HepG2 (cell line): ENCODE results near the gene ATP8A1. TPM values are rescaled to one million over a fixed set of nuclear protein-coding genes. Genes with fewer than 3 reads are reported as not detected.

Experiments used
- ATAC-seq: fragments of 200-7000 bp; cut with Tn5 transposase; 3 replicates; pipeline ENCODE4 v1.9.1; 2020; ENCODE audit warnings: mild to moderate bottlenecking, moderate library complexity
- BruUV-seq: library from RNA; stranded (reverse); fragments of 400-500 nt; replicated peaks from 2 replicates; lab custom pipeline; 2021; lab: Mats Ljungman, UMichigan
- CTCF ChIA-PET: fragments of 300-600 bp; formaldehyde crosslinking; extraction: SDS; loops from one replicate; lab custom pipeline; 2021; ENCODE audit warnings: low total read pairs, inconsistent platforms, low intra/inter-chr PET ratio; lab: Yijun Ruan, JAX
- POLR2A ChIA-PET: fragments of 350-600 bp; sonication (Branson Sonifier 250); formaldehyde crosslinking; loops from one replicate; lab custom pipeline; 2020; ENCODE audit warnings: antibody characterized with exemption, inconsistent platforms; lab: Yijun Ruan, JAX
- DNase-seq: peaks from one replicate; pipeline ENCODE4 v3.0.0-alpha.2; 2015; ENCODE audit warnings: low spot score
- FAIRE-seq: peaks from 3 replicates; lab custom pipeline; 2011; peaks lifted over from hg19 to GRCh38; lab: Jason Lieb, UNC
- H2AFZ ChIP-seq: one replicate; pipeline ENCODE4 v1.6.1; 2011; ENCODE audit warnings: low read length, inconsistent platforms
- H3K27ac ChIP-seq: fragments of 300-600 bp; 3 replicates; pipeline ENCODE4 v1.8.0; 2011; ENCODE audit warnings: mixed run types, mild to moderate bottlenecking, mixed read lengths, low read length, inconsistent platforms; ENCODE audit not compliant: insufficient read depth; ENCODE audit errors: extremely low read length
- H3K27me3 ChIP-seq, 2 experiments: fragments of 200-600 bp in 1 of 2; 2 replicates in 1 of 2; 3 replicates in 1 of 2; pipeline versions ENCODE4 v1.6.0 to v1.8.0; 2011; ENCODE audit warnings: low read length in 2 of 2, mild to moderate bottlenecking in 2 of 2, moderate library complexity in 2 of 2, inconsistent platforms in 1 of 2; ENCODE audit not compliant: insufficient read depth in 2 of 2, control insufficient read depth in 1 of 2
- H3K36me3 ChIP-seq, 2 experiments: fragments of 200-600 bp in 1 of 2; replicated peaks in 1 of 2; 2 replicates in 1 of 2; 3 replicates in 1 of 2; pipeline versions ENCODE4 v1.5.1 to v1.8.0; 2011; ENCODE audit warnings: low read length in 2 of 2, inconsistent platforms in 1 of 2; ENCODE audit not compliant: insufficient read depth in 2 of 2, control insufficient read depth in 1 of 2
- H3K4me1 ChIP-seq: 2 replicates; pipeline ENCODE4 v1.5.1; 2012; ENCODE audit warnings: low read length, inconsistent platforms; ENCODE audit not compliant: insufficient read depth
- H3K4me2 ChIP-seq: 2 replicates; pipeline ENCODE4 v1.6.0; 2011; ENCODE audit warnings: low read depth, low read length, inconsistent platforms
- H3K4me3 ChIP-seq, 3 experiments: fragments of 200-600 bp in 1 of 3; sonication (generic), shearing (Covaris generic) in 1 of 3; replicated peaks in 1 of 3; 2 replicates each; pipeline ENCODE4 v1.5.1; 2011 to 2016; ENCODE audit warnings: low read length in 3 of 3, inconsistent platforms in 2 of 3, low read depth in 2 of 3, mild to moderate bottlenecking in 2 of 3, control low read depth in 1 of 3, mixed read lengths in 1 of 3; ENCODE audit not compliant: insufficient read depth in 1 of 3
- H3K79me2 ChIP-seq: one replicate; pipeline ENCODE4 v1.6.1; 2011; ENCODE audit warnings: low read length, inconsistent platforms; ENCODE audit not compliant: insufficient read depth
- H3K9ac ChIP-seq: 2 replicates; pipeline ENCODE4 v1.6.0; 2011; ENCODE audit warnings: mild to moderate bottlenecking, low read depth, low read length, inconsistent platforms; ENCODE audit not compliant: insufficient read depth
- H3K9me3 ChIP-seq: 2 replicates; pipeline ENCODE4 v1.5.1; 2012; ENCODE audit warnings: mild to moderate bottlenecking, low read length
- H4K20me1 ChIP-seq: 2 replicates; pipeline ENCODE4 v1.6.0; 2011; ENCODE audit warnings: inconsistent platforms, mild to moderate bottlenecking, low read length, moderate library complexity; ENCODE audit not compliant: insufficient read depth
- HNF4G ChIP-seq, 2 experiments: sonication (generic) in 1 of 2; formaldehyde crosslinking in 1 of 2; IDR thresholded peaks; 2 replicates each; pipeline versions ENCODE4 v1.4.0 to v1.6.1; 2011 to 2020; ENCODE audit warnings: borderline replicate concordance in 2 of 2, low read depth in 2 of 2, mild to moderate bottlenecking in 2 of 2, low read length in 1 of 2, missing genetic modification reagents in 1 of 2, moderate library complexity in 1 of 2
- IKZF4 ChIP-seq: sonication (generic); formaldehyde crosslinking; IDR thresholded peaks from 2 replicates; pipeline ENCODE4 v1.5.1; 2020; ENCODE audit warnings: borderline replicate concordance, mild to moderate bottlenecking, low read depth, missing genetic modification reagents; ENCODE audit errors: not compliant biosample characterization
- LRRFIP1 ChIP-seq: sonication (generic); formaldehyde crosslinking; conservative IDR thresholded peaks from 2 replicates; pipeline ENCODE4 v1.4.0; 2020; ENCODE audit warnings: missing genetic modification reagents
- MYNN ChIP-seq: sonication (generic); formaldehyde crosslinking; IDR thresholded peaks from 2 replicates; pipeline ENCODE4 v1.4.0; 2020; ENCODE audit warnings: mild to moderate bottlenecking, low read depth, missing genetic modification reagents
- NFIC ChIP-seq: IDR thresholded peaks from 2 replicates; pipeline ENCODE4 v1.6.1; 2012; ENCODE audit warnings: mild to moderate bottlenecking, low read length, inconsistent platforms
- NR3C1 ChIP-seq: sonication (generic); formaldehyde crosslinking; IDR thresholded peaks from 2 replicates; pipeline ENCODE4 v1.4.0; 2020; ENCODE audit warnings: missing genetic modification reagents
- POLR2G ChIP-seq: fragments of 200-400 bp; formaldehyde crosslinking; IDR thresholded peaks from 2 replicates; pipeline ENCODE4 v1.6.1; 2018; ENCODE audit warnings: mild to moderate bottlenecking, low read depth, low read length, moderate library complexity
- SRSF4 ChIP-seq: fragments of 200-400 bp; formaldehyde crosslinking; IDR thresholded peaks from one replicate; pipeline ENCODE4 v1.6.1; 2018; ENCODE audit warnings: mild to moderate bottlenecking, low read depth, low read length, moderate library complexity; ENCODE audit not compliant: poor library complexity, severe bottlenecking
- YEATS4 ChIP-seq: sonication (generic); formaldehyde crosslinking; IDR thresholded peaks from 2 replicates; pipeline ENCODE4 v1.4.0; 2020; ENCODE audit warnings: missing genetic modification reagents, borderline replicate concordance
- ZNF317 ChIP-seq: sonication (generic); formaldehyde crosslinking; IDR thresholded peaks from 2 replicates; pipeline ENCODE4 v1.5.0; 2020; ENCODE audit warnings: mild to moderate bottlenecking, missing genetic modification reagents
- ZNF672 ChIP-seq: sonication (generic); formaldehyde crosslinking; IDR thresholded peaks from 2 replicates; pipeline ENCODE4 v1.8.1; 2022; ENCODE audit warnings: missing genetic modification reagents
- ZNF704 ChIP-seq: sonication (generic); formaldehyde crosslinking; IDR thresholded peaks from 2 replicates; pipeline ENCODE4 v1.8.1; 2023; ENCODE audit warnings: mild to moderate bottlenecking, inconsistent platforms, moderate library complexity, missing genetic modification reagents, borderline replicate concordance
- WGBS: methylation state at CpG from one replicate; pipeline ENCODE4 v1.1.6; 2017; ENCODE audit warnings: low lambda C conversion rate; 5-methylcytosine and 5-hydroxymethylcytosine counted together
- in situ Hi-C: cut with HindIII; loops from 2 replicates; pipeline ENCODE4 v1.10.0; 2017; ENCODE audit warnings: low pct_unique_long_range_greater_than_20kb; ENCODE audit not compliant: extremely low pct_ligation_motif_present
- intact Hi-C: fragments of 100-400 bp; cut with micrococcal nuclease; formaldehyde crosslinking; loops from one replicate; pipeline ENCODE4 v1.10.0; 2022; ENCODE audit not compliant: unreplicated experiment
- polyA plus RNA-seq, 8 experiments: library from polyadenylated mRNA; depleted of rRNA in 3 of 8; stranded (reverse) in 7 of 8; unstranded in 1 of 8; fragments of >200 nt; fragmentation: Illumina TruSeq in 4 of 8; extraction: Trizol in 4 of 8; gene quantifications; 2 replicates each; pipeline versions ENCODE4 v1.2.1 to v1.2.3, GENCODE V29; 2011 to 2016; ENCODE audit warnings: low read depth in 4 of 8, missing spikeins in 1 of 8, mixed read lengths in 1 of 8; ENCODE audit not compliant: insufficient read depth in 1 of 8
- total RNA-seq, 5 experiments: library from RNA; depleted of rRNA; stranded (reverse); fragments of >200 nt; fragmentation: Illumina TruSeq; extraction: Trizol; gene quantifications; 2 replicates each; pipeline ENCODE4 v1.2.3, GENCODE V29; 2016; ENCODE audit warnings: low read depth in 1 of 5
- TF ChIP-seq, protein P1 (sequence below): sonication (generic); formaldehyde crosslinking; IDR thresholded peaks from 2 replicates; pipeline ENCODE4 v1.5.1; 2020; ENCODE audit warnings: mild to moderate bottlenecking, missing genetic modification reagents, borderline replicate concordance
- TF ChIP-seq, protein P2 (sequence below): sonication (generic); formaldehyde crosslinking; IDR thresholded peaks from 2 replicates; pipeline ENCODE4 v1.9.0; 2022; ENCODE audit warnings: low read depth, missing genetic modification reagents
- TF ChIP-seq, protein P3 (sequence below): sonication (generic); formaldehyde crosslinking; IDR thresholded peaks from 2 replicates; pipeline ENCODE4 v1.5.0; 2020; ENCODE audit warnings: mild to moderate bottlenecking, missing genetic modification reagents, borderline replicate concordance

The ATP8A1 gene
- total and polyA plus RNA-seq, 2 of the 13 experiments (the other 11 are each of a cell fraction or from before 2014, with no cell fraction given): 1.7 to 6.2 TPM

DNA sequence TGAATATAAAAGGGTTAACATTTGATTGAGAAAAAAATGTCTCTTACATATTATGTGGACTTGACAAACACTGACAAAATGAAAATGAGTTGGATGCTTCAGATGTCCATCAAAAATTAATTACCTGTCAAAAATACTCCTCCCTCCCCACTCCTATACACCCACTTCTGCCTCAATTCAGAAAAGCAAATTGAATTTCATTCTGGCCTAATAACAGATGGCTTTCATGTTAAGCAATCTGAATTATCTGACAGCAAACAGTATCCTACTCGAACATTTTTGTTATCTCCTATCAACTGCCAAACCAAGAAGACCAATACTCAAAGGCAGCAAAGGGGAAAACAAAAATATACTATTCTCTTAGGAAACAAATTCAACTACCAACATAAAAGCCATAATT is 44.0 kb downstream of the ATP8A1 start:
- Histone ChIP-seq H3K9me3 (no peaks in the 10 kb centered on the region), H3K4me2 (no peak overlapping the region), H3K4me1 (no peaks in the 10 kb centered on the region), H4K20me1 (no peaks in the 10 kb centered on the region), H3K27me3 (no peaks in the 10 kb centered on the region), H3K79me2 (no peaks in the 10 kb centered on the region), H3K4me3 (no peak overlapping the region), H3K27ac (no peak overlapping the region), H3K9ac (no peak overlapping the region), H2AFZ (no peak overlapping the region), H3K36me3 (no peaks in the 10 kb centered on the region)
- ChIA-PET POLR2A (no interaction called here), CTCF (no interaction called here)
- in situ Hi-C loops: no loop called here
- intact Hi-C loops: no loop called here
- FAIRE-seq (no peak), DNase-seq (no peak), ATAC-seq (no peak)
- BruUV-seq: no TSS peak
- 17% methylated on average over 1 of the region's 1 CpG for WGBS
- TF ChIP-seq LRRFIP1 (CRISPR knock-in tag) (no peak), NR3C1 (no peak), ZNF317 (CRISPR knock-in tag) (no peak), HNF4G (IDR thresholded peaks at IDR 0.05; ENCODE audit: borderline replicate concordance, low read depth, low read length) (no peak), HNF4G (CRISPR knock-in tag; IDR thresholded peaks at IDR 0.05; ENCODE audit: borderline replicate concordance, low read depth) (no peak), SRSF4 (no peak), ZNF704 (CRISPR knock-in tag) (no peak), IKZF4 (CRISPR knock-in tag) (no peak), MYNN (CRISPR knock-in tag) (no peak), NFIC (no peak), YEATS4 (no peak), POLR2G (no peak), ZNF672 (no peak)
- TF ChIP-seq, protein P1, sequence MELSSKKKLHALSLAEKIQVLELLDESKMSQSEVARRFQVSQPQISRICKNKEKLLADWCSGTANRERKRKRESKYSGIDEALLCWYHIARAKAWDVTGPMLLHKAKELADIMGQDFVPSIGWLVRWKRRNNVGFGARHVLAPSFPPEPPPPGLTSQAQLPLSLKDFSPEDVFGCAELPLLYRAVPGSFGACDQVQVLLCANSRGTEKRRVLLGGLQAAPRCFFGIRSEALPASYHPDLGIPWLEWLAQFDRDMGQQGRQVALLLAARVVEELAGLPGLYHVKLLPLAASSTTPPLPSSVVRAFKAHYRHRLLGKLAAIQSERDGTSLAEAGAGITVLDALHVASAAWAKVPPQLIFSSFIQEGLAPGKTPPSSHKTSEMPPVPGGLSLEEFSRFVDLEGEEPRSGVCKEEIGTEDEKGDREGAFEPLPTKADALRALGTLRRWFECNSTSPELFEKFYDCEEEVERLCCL (CRISPR knock-in tag): no peak
- TF ChIP-seq, protein P2, sequence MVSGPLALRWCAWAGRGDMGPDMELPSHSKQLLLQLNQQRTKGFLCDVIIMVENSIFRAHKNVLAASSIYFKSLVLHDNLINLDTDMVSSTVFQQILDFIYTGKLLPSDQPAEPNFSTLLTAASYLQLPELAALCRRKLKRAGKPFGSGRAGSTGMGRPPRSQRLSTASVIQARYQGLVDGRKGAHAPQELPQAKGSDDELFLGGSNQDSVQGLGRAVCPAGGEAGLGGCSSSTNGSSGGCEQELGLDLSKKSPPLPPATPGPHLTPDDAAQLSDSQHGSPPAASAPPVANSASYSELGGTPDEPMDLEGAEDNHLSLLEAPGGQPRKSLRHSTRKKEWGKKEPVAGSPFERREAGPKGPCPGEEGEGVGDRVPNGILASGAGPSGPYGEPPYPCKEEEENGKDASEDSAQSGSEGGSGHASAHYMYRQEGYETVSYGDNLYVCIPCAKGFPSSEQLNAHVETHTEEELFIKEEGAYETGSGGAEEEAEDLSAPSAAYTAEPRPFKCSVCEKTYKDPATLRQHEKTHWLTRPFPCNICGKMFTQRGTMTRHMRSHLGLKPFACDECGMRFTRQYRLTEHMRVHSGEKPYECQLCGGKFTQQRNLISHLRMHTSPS (CRISPR knock-in tag): no peak
- TF ChIP-seq, protein P3, sequence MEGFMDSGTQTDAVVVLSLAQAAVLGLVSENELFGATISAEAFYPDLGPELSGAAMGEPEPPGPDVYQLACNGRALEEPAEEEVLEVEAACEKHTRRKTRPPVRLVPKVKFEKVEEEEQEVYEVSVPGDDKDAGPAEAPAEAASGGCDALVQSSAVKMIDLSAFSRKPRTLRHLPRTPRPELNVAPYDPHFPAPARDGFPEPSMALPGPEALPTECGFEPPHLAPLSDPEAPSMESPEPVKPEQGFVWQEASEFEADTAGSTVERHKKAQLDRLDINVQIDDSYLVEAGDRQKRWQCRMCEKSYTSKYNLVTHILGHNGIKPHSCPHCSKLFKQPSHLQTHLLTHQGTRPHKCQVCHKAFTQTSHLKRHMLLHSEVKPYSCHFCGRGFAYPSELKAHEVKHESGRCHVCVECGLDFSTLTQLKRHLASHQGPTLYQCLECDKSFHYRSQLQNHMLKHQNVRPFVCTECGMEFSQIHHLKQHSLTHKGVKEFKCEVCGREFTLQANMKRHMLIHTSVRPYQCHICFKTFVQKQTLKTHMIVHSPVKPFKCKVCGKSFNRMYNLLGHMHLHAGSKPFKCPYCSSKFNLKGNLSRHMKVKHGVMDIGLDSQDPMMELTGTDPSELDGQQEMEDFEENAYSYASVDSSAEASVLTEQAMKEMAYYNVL (CRISPR knock-in tag): no peak
